ENCODE measurements around the gene TNFAIP8L1.

DNA sequence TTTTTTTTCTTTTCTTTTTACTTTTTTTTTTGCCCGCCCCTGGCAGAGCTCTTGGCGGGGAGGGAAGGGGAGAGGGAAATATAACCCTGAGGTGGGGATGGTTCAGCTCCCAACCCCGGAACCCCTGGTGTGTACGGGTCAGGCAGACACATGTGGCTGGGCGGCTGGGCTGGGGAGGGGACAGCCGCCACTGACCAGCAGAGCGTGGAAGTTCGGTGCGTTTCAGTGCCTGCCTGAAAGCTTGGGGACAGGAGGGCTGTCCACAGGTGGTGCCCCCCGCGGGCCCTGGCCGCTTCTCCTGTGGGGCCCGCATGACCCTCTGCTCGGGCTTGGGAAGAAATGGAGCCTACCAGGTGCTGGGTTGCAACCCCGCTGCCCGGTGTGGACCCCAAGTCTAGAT is 36.0 kb downstream of the TNFAIP8L1 start:
- TF ChIP-seq, protein P1, sequence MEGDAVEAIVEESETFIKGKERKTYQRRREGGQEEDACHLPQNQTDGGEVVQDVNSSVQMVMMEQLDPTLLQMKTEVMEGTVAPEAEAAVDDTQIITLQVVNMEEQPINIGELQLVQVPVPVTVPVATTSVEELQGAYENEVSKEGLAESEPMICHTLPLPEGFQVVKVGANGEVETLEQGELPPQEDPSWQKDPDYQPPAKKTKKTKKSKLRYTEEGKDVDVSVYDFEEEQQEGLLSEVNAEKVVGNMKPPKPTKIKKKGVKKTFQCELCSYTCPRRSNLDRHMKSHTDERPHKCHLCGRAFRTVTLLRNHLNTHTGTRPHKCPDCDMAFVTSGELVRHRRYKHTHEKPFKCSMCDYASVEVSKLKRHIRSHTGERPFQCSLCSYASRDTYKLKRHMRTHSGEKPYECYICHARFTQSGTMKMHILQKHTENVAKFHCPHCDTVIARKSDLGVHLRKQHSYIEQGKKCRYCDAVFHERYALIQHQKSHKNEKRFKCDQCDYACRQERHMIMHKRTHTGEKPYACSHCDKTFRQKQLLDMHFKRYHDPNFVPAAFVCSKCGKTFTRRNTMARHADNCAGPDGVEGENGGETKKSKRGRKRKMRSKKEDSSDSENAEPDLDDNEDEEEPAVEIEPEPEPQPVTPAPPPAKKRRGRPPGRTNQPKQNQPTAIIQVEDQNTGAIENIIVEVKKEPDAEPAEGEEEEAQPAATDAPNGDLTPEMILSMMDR (IDR thresholded peaks at IDR 0.05; ENCODE audit: insufficient read depth, low read depth, low read length) = no peak
- TF ChIP-seq EZH2 (IDR thresholded peaks at IDR 0.05; ENCODE audit: insufficient read depth, low read length) = no peak

Measured in astrocyte (in vitro differentiated cells and primary cell).